OCI-LY7 (cell line): ENCODE results near the gene C1orf198. TPM values are rescaled to one million over a fixed set of nuclear protein-coding genes. Genes with fewer than 3 reads are reported as not detected.

ENCODE experiments used
- Bru-seq: library from RNA; stranded (reverse); fragments of 400-500 nt; gene quantifications from one replicate; lab custom pipeline; 2021; lab: Mats Ljungman, UMichigan
- BruChase-seq, 2 experiments: library from RNA; stranded (reverse); fragments of 400-500 nt; gene quantifications; one replicate each; lab custom pipeline; 2021; lab: Mats Ljungman, UMichigan
- BruUV-seq: library from RNA; stranded (reverse); fragments of 400-500 nt; replicated peaks from 2 replicates; lab custom pipeline; 2021; lab: Mats Ljungman, UMichigan
- CTCF ChIA-PET: fragments of 300-600 bp; sonication (Branson Sonifier 250); formaldehyde crosslinking; loops from one replicate; lab custom pipeline; 2022; ENCODE audit warnings: antibody characterized with exemption; ENCODE audit not compliant: unreplicated experiment; lab: Charles Lee
- POLR2A ChIA-PET: fragments of 300-600 bp; sonication (Branson Sonifier 250); formaldehyde crosslinking; loops from one replicate; lab custom pipeline; 2022; ENCODE audit warnings: antibody characterized with exemption; lab: Charles Lee
- DNase-seq: peaks from one replicate; pipeline ENCODE4 v3.0.0-alpha.2; 2015; ENCODE audit warnings: low spot score
- H2AFZ ChIP-seq: fragments of 200-600 bp; sonication (generic), shearing (Covaris generic); 2 replicates; pipeline ENCODE4 v1.6.1; 2014; ENCODE audit warnings: mild to moderate bottlenecking, antibody characterized with exemption, low read length, moderate library complexity
- H3K27ac ChIP-seq: fragments of 200-600 bp; sonication (generic); 2 replicates; pipeline ENCODE4 v1.5.1; 2014; ENCODE audit warnings: mixed run types, low read depth, mild to moderate bottlenecking, moderate library complexity, low read length, inconsistent platforms; ENCODE audit not compliant: poor library complexity, severe bottlenecking
- H3K36me3 ChIP-seq: fragments of 200-600 bp; sonication (generic); 2 replicates; pipeline ENCODE4 v1.6.1; 2014; ENCODE audit warnings: mild to moderate bottlenecking, antibody characterized with exemption, low read length, moderate library complexity, mixed read lengths; ENCODE audit not compliant: insufficient read depth
- H3K4me1 ChIP-seq: fragments of 200-600 bp; sonication (generic); 2 replicates; pipeline ENCODE4 v1.5.1; 2014; ENCODE audit warnings: mild to moderate bottlenecking, low read length; ENCODE audit not compliant: insufficient read depth, poor library complexity, severe bottlenecking
- H3K4me2 ChIP-seq: fragments of 200-600 bp; sonication (generic); 2 replicates; pipeline ENCODE4 v1.6.1; 2014; ENCODE audit warnings: mild to moderate bottlenecking, low read length
- H3K4me3 ChIP-seq: fragments of 200-600 bp; sonication (generic); 2 replicates; pipeline ENCODE4 v1.5.1; 2014; ENCODE audit warnings: mild to moderate bottlenecking, low read depth, low read length; ENCODE audit not compliant: poor library complexity, severe bottlenecking
- H3K79me2 ChIP-seq: fragments of 200-600 bp; sonication (generic); 2 replicates; pipeline ENCODE4 v1.6.1; 2016; ENCODE audit warnings: low read depth, mild to moderate bottlenecking, low read length, moderate library complexity, mixed read lengths; ENCODE audit not compliant: insufficient read depth
- H3K9me2 ChIP-seq: fragments of 200-600 bp; sonication (generic); 2 replicates; pipeline ENCODE4 v1.6.1; 2016; ENCODE audit warnings: mild to moderate bottlenecking, low read length, mixed read lengths; ENCODE audit not compliant: insufficient read depth
- H3K9me3 ChIP-seq: fragments of 200-600 bp; sonication (generic); 2 replicates; pipeline ENCODE4 v1.6.1; 2014; ENCODE audit warnings: mild to moderate bottlenecking, mixed run types, low read length, mixed read lengths
- H4K20me1 ChIP-seq: fragments of 200-600 bp; sonication (generic); 2 replicates; pipeline ENCODE4 v1.6.1; 2014; ENCODE audit warnings: mild to moderate bottlenecking, antibody characterized with exemption, low read length, moderate library complexity, mixed read lengths; ENCODE audit not compliant: insufficient read depth
- CTCF ChIP-seq: fragments of 200-600 bp; sonication (generic); conservative IDR thresholded peaks from 2 replicates; pipeline ENCODE4 v1.5.1; 2014; ENCODE audit warnings: mild to moderate bottlenecking, antibody characterized with exemption, low read length, moderate library complexity, mixed read lengths
- EZH2phosphoT487 ChIP-seq: fragments of 200-600 bp; sonication (generic); IDR thresholded peaks from 2 replicates; pipeline ENCODE4 v1.6.1; 2018; ENCODE audit warnings: low read depth, borderline replicate concordance, mild to moderate bottlenecking, mixed run types, antibody characterized with exemption, low read length, moderate library complexity, mixed read lengths
- intact Hi-C: fragments of 100-400 bp; cut with micrococcal nuclease; formaldehyde crosslinking; loops from one replicate; pipeline ENCODE4 v1.10.0; 2022; ENCODE audit not compliant: unreplicated experiment
- long read RNA-seq: library from polyadenylated mRNA; stranded (forward); transcript quantifications from one replicate; pipeline ENCODE4 v2.0.0, GENCODE V29; 2022
- total RNA-seq, 2 experiments: library from RNA; depleted of rRNA in 1 of 2; stranded (reverse); fragments of >200 nt in 1 of 2; shearing (Covaris generic) in 1 of 2; gene quantifications; 2 replicates each; pipeline ENCODE4 v1.2.3, GENCODE V29; 2014 to 2022

Gene C1orf198, protein sequence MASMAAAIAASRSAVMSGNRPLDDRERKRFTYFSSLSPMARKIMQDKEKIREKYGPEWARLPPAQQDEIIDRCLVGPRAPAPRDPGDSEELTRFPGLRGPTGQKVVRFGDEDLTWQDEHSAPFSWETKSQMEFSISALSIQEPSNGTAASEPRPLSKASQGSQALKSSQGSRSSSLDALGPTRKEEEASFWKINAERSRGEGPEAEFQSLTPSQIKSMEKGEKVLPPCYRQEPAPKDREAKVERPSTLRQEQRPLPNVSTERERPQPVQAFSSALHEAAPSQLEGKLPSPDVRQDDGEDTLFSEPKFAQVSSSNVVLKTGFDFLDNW
- 4.9 and 5.7 TPM in 2 replicates for total RNA-seq (2014; rRNA removed; shearing (Covaris generic))
- 6.5 and 7.9 TPM in 2 replicates for total RNA-seq (2022)
- percentile 45 among the genes with signal in this experiment for Bru-seq, nascent RNA
- percentile 43 among the genes with signal in this experiment for BruChase-seq, experiment 1, labeled RNA remaining after a 6-hour chase
- percentile 50 among the genes with signal in this experiment for BruChase-seq, experiment 2, labeled RNA remaining after a 2-hour chase
- long read RNA-seq, transcript C1orf198-201 (4 exons, 3,858 nt) = major isoform, 56 of 64 reads
- long read RNA-seq, partial matches to known transcripts = 2 of 64 reads
- long read RNA-seq, other reads (novel, unspliced or antisense) = 6 of 64 reads

- Histone ChIP-seq H3K4me1 (peaks cover 16% of the 10 kb centered on the region), H3K36me3 (no peaks in the 10 kb centered on the region), H2AFZ (peak within 1 kb of the TSS; percentile 92), H3K79me2 (no peaks in the 10 kb centered on the region), H3K27ac (no peak within 1 kb of the TSS), H3K9me3 (no peaks in the 10 kb centered on the region), H3K4me3 (peak within 1 kb of the TSS; percentile 84), H4K20me1 (no peaks in the 10 kb centered on the region), H3K9me2 (no peaks in the 10 kb centered on the region), H3K4me2 (peak within 1 kb of the TSS; percentile 98)
- CTCF ChIA-PET = no interaction called here
- peak; percentile 59 for DNase-seq
- POLR2A ChIA-PET = interaction anchor here (0.7 to 1.7 kb wide), 3 partner anchors 9 to 1576 kb away, joined by 3 to 6 read pairs (median 3); no protein-coding TSS in a partner anchor
- TF ChIP-seq CTCF (0 out of 2 replicates have a peak, but pooled peaks have one; percentile 25), EZH2phosphoT487 (no peak)
- BruUV-seq = no TSS peak
- intact Hi-C loops = loop anchor here (2.0 to 5.0 kb wide), 3 partner anchors 111 to 343 kb away; partner anchors contain the start of genes ARV1, COG2 and TTC13
These were observed at the start of gene C1orf198 for GRCh38 chr1:230867903-230868735. TSS of gene C1orf198 (minus strand) at chr1:230868521. CDS start at chr1:230868512, 9 bp downstream.

DNA sequence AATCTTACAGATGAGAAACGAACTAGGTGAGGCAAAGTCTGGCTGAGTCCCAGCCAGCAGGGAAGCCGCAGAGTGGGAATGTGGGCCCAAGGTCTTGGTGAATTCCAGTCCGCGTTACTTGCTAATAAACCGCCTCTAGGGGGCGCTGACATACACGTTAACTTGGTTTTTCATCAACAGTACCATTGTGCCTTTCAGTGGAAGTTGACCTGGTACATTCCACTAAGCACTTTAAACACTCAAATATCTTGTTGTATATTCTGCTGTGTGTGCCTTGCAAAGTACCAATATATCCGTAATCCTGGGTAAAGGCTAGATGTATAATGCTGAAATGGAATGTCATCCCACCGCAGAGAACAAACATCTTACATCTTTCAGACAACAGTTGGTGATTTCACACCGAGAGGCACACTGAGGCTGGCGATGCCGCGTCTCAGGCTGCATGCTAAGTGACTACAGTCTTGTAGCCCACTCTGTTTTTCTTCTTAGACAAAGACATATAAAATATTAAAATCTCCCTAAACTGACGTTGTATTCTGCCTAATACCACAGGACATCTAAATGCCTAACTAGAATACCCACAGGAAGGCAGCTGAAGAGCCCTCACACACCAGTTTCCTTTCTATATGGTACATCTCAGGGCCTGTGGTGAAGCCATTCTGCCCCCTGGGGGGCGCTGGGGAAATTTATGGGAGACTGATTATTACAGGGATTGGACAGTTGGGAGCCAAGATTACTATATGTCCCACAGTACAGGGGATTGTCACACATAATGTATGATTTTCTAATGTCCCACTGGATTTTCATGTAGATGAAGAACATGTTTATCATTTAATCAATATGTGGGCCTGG lies 49.2 kb upstream of the C1orf198 start:
- intact Hi-C loops = loop anchor here (1.0 to 5.0 kb wide), 5 partner anchors 62 to 685 kb away; partner anchors contain the start of gene ARV1
- BruUV-seq = no TSS peak
- TF ChIP-seq CTCF (peak; percentile 90), EZH2phosphoT487 (no peak)
- Histone ChIP-seq H3K9me3 (no peaks in the 10 kb centered on the region), H2AFZ (no peak overlapping the region), H3K27ac (no peak overlapping the region), H3K79me2 (no peaks in the 10 kb centered on the region), H4K20me1 (no peaks in the 10 kb centered on the region), H3K36me3 (peaks cover 22% of the 10 kb centered on the region; the same call in 1 of the 2 replicates), H3K4me1 (no peaks in the 10 kb centered on the region), H3K4me2 (no peak overlapping the region), H3K4me3 (no peak overlapping the region), H3K9me2 (no peaks in the 10 kb centered on the region)
- DNase-seq = peak; percentile 84
- ChIA-PET CTCF (no interaction called here), POLR2A (no interaction called here)
